HL-60 (cell line): Measurements from ENCODE around the gene NEURL1.

ENCODE experiments used
- DNase-seq, 2 experiments: peaks; one replicate each; pipeline ENCODE4 v3.0.0-alpha.2; 2010 to 2020; ENCODE audit warnings: low read depth in 1 of 2, low spot score in 1 of 2
- H3K27ac ChIP-seq: fragments of 250-450 bp; sonication (Bioruptor Pico); replicated peaks from 2 replicates; pipeline ENCODE4 v1.5.1; 2020; ENCODE audit warnings: mild to moderate bottlenecking, moderate library complexity
- H3K27me3 ChIP-seq: fragments of 250-450 bp; sonication (Bioruptor Pico); 2 replicates; pipeline ENCODE4 v1.5.1; 2021; ENCODE audit warnings: mild to moderate bottlenecking, moderate library complexity; ENCODE audit not compliant: insufficient read depth, poor library complexity, severe bottlenecking
- H3K4me3 ChIP-seq: replicated peaks from 2 replicates; pipeline ENCODE4 v1.5.1; 2011; ENCODE audit warnings: mild to moderate bottlenecking, control low read depth, low read length; ENCODE audit not compliant: insufficient read depth
- CTCF ChIP-seq: IDR thresholded peaks from one replicate; pipeline ENCODE4 v1.5.1; 2011; ENCODE audit warnings: low read length, control low read depth, inconsistent platforms; ENCODE audit not compliant: insufficient read depth
- GABPA ChIP-seq: IDR thresholded peaks from 2 replicates; pipeline ENCODE4 v1.6.1; 2012; ENCODE audit warnings: low read depth
- POLR2AphosphoS5 ChIP-seq: IDR thresholded peaks from 2 replicates; pipeline ENCODE4 v1.6.1; 2012; ENCODE audit warnings: low read depth
- REST ChIP-seq: IDR thresholded peaks from 2 replicates; pipeline ENCODE4 v1.6.1; 2012; ENCODE audit warnings: low read depth; ENCODE audit not compliant: insufficient replicate concordance
- SPI1 ChIP-seq: IDR thresholded peaks from 2 replicates; pipeline ENCODE4 v1.6.1; 2012; ENCODE audit warnings: low read depth, mild to moderate bottlenecking, borderline replicate concordance

Gene NEURL1

GRCh38 chr10:103445767-103446567 is 47.5 kb upstream of the NEURL1 start:
- no peaks in the 10 kb centered on the region for H3K27me3 ChIP-seq
- no peak overlapping the region for H3K4me3 ChIP-seq
- TF ChIP-seq POLR2AphosphoS5 (no peak), GABPA (no peak), REST (no peak), CTCF (no peak), SPI1 (no peak)
- no peak for DNase-seq
- H3K27ac ChIP-seq: no peak overlapping the region

- Histone ChIP-seq H3K27me3 (no peaks in the 10 kb centered on the region), H3K4me3 (no peak overlapping the region), H3K27ac (no peak overlapping the region)
- TF ChIP-seq SPI1: no peak
- TF ChIP-seq GABPA: no peak
- TF ChIP-seq REST: no peak
- TF ChIP-seq POLR2AphosphoS5: no peak
- no peak for DNase-seq
These were observed 46.3 kb upstream of the NEURL1 start for GRCh38 chr10:103447187-103447586.

GRCh38 chr10:103448746-103449145 is 44.8 kb upstream of the NEURL1 start:
- DNase-seq: no peak
- Histone ChIP-seq H3K27me3 (no peaks in the 10 kb centered on the region), H3K4me3 (no peak overlapping the region), H3K27ac (no peak overlapping the region)
- TF ChIP-seq REST (no peak), POLR2AphosphoS5 (no peak), GABPA (no peak), CTCF (no peak), SPI1 (no peak)
